ENCODE results near the gene RYK.
A peak's percentile ranks its signal among the peaks of the same experiment; 100 is the strongest.

Gene RYK

DNA sequence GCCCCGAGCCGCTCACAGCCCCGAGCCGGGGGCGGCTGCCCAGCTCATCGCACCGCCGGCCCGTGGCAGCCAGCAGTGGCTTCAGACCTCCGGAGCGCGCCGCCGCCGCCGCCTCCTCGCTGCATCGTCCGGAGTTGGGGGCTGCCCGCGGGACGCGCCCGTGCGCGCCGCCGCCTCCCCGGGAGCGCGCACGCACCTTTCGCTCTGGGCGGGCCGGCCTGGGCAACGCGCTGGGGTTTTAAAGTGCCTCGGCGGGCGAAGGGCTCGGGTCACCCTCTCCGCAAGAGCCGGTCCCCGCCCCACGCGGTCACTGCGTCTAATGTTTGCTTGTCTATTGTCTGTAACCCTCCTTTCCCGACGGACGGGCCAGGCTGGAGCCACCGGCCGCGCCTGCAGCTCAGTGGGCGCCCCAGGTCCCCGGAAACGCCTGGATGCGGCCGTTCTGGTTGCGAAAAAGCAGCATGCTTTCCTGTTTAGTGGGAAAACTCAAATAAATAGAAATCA is at the start of gene RYK:
Gene RYK, minus strand, starts transcription at position 143 of the 504 bp plus-strand sequence. CDS start 205 bp downstream, outside the sequence.
- Histone ChIP-seq H3K4me3 (peak within 1 kb of the TSS; percentile 73 to 95 (median 84)), H4K20me1 (peaks cover 31 to 75% (median 43%) of the 10 kb centered on the region in 11 experiments), H3K9me3 (replicated peaks in 1 of 11) (no peaks in the 10 kb centered on the region), H3K27me3 (peaks cover 0 to 71% (median 64%) of the 10 kb centered on the region in 11 experiments; a peak in 19 of 22 replicates), H3K36me3 (peaks cover 0 to under 1% (median 0%) of the 10 kb centered on the region in 11 experiments; a peak in 2 of 22 replicates), H3K27ac (peak within 1 kb of the TSS; percentile 53 to 85 (median 71)), H3K9ac (peak within 1 kb of the TSS; percentile 71 to 94 (median 84)), H3K4me2 (peak within 1 kb of the TSS; percentile 91 to 100 (median 97)), H3K4me1 (peaks cover 48 to 81% (median 56%) of the 10 kb centered on the region in 10 experiments)
- no peak for TF ChIP-seq Cebpa-rat (IDR thresholded peaks at IDR 0.05)

DNA sequence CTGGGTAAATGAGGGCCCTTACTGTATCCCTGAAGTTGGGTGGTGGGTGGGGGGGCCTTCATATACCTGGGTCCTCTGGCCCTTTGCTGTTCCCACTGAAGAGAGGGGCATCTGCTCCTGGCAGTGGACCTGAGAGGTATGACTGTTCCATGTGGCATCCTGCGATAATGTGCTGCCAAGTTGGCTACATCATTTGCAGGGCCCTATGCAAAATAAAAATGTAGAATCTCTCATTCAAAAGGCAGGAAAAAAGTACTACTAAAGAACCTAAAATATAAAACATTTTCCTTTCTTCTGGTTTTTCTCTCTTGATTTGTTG is 49.2 kb upstream of the RYK start:
- Histone ChIP-seq H3K36me3 (no peaks in the 10 kb centered on the region), H4K20me1 (no peaks in the 10 kb centered on the region), H3K27me3 (0 out of 22 replicates have a peak, but pooled peaks cover 0 to 3% (median 0%) of the 10 kb centered on the region in 11 experiments), H3K4me2 (no peak overlapping the region), H3K9ac (no peak overlapping the region), H3K4me3 (no peak overlapping the region), H3K27ac (no peak overlapping the region), H3K4me1 (peaks cover 0 to 7% (median 0%) of the 10 kb centered on the region in 10 experiments; a peak in 5 of 20 replicates), H3K9me3 (replicated peaks in 1 of 11) (peaks cover 5 to 14% (median 7%) of the 10 kb centered on the region in 11 experiments; a peak in 21 of 22 replicates)
- no peak for TF ChIP-seq Cebpa-rat (IDR thresholded peaks at IDR 0.05)

DNA sequence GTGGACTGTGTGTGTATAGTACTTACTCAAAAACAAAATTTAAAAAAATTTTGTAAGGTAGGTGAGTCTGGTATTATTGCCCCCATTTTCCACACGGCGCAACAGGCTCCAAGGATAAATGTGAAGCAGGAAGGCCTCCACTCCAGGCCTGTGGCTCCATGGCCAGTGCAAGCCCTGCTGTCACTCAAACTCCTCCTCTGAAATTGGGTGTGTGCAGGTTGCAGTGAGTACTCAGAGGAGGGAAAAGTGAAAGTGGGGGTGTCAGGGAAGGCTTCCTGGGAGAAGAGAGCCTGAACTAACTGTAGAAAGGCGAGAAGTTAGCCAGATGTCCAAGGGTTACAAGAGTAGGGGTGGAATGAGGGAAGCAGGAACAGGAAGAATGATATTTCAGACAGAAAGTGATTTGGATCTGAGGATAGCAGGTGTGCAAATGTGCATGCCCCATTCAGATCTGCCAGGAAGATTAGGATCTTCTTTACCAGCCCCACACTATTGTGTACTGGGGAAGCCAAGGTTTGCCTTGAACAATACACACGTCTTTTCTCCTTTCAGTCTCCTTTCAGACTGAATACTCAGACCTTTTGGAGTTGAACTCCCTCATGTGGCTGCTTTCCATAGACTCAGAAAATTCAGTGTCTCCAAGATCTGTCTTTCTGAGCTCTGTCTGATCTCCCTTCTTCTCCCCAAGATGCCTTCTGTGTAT is 48.7 kb upstream of the RYK start:
- Histone ChIP-seq H3K4me1 (peaks cover 3 to 12% (median 4%) of the 10 kb centered on the region in 10 experiments; a peak in 19 of 20 replicates), H3K27ac (no peak overlapping the region), H3K9me3 (replicated peaks in 1 of 11) (peaks cover 5 to 14% (median 7%) of the 10 kb centered on the region in 11 experiments; a peak in 21 of 22 replicates), H4K20me1 (no peaks in the 10 kb centered on the region), H3K4me2 (peak overlapping the region in 1 of 11 experiments; percentile 8; a peak in 1 of 22 replicates), H3K4me3 (no peak overlapping the region), H3K27me3 (0 out of 22 replicates have a peak, but pooled peaks cover 0 to 3% (median 0%) of the 10 kb centered on the region in 11 experiments), H3K36me3 (no peaks in the 10 kb centered on the region), H3K9ac (no peak overlapping the region)
- TF ChIP-seq Cebpa-rat (IDR thresholded peaks at IDR 0.05), result no peak

DNA sequence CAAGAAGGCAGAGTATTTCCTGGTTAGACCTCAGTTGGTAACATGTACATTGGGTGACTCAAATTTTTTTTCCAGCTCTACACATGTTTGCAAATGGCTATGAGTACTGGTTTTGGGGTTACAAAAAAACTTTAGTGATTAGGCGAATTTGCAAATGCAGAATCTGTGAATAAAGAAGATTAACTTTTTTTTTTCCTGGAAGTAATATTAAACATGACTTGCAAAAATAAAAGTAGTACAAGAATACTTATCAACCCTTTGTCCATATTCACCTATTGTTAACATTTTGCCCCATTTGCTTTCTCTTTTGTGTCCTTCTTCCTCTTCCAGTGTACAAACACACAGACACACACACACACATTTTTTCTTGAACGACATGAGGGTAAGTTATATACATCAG is 47.6 kb upstream of the RYK start:
- Histone ChIP-seq H3K36me3 (no peaks in the 10 kb centered on the region), H4K20me1 (no peaks in the 10 kb centered on the region), H3K4me3 (no peak overlapping the region), H3K27me3 (0 out of 22 replicates have a peak, but pooled peaks cover 0 to 3% (median 0%) of the 10 kb centered on the region in 11 experiments), H3K27ac (no peak overlapping the region), H3K4me1 (peaks cover 8 to 23% (median 9%) of the 10 kb centered on the region in 10 experiments; a peak in 19 of 20 replicates), H3K9me3 (replicated peaks in 1 of 11) (peaks cover 5 to 14% (median 7%) of the 10 kb centered on the region in 11 experiments; a peak in 21 of 22 replicates), H3K4me2 (no peak overlapping the region), H3K9ac (no peak overlapping the region)
- TF ChIP-seq Cebpa-rat (IDR thresholded peaks at IDR 0.05), result no peak

DNA sequence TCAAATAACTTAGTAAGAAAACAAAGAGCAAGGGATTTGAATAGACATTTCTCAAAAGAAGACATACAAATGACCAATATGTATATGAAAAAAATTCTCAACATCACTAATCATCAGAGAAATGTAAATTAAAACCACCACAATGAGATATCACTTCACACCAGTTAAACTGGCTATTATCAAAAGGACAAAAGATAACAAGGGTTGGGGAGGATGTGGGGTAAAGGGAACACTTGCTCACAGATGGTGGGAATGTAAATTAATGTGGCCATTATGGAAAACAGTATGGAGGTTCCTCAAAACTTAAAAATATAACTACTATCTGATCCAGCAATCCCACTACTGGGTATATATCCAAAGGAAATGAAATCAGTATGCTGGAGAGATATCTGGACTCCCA is 46.0 kb upstream of the RYK start:
- H3K9ac ChIP-seq, result no peak overlapping the region
- H4K20me1 ChIP-seq, result no peaks in the 10 kb centered on the region
- H3K27me3 ChIP-seq, result 0 out of 22 replicates have a peak, but pooled peaks cover 0 to 3% (median 0%) of the 10 kb centered on the region in 11 experiments
- peaks cover 8 to 31% (median 9%) of the 10 kb centered on the region in 10 experiments; a peak in 19 of 20 replicates for H3K4me1 ChIP-seq
- no peak overlapping the region for H3K4me3 ChIP-seq
- no peak overlapping the region for H3K27ac ChIP-seq
- no peak overlapping the region for H3K4me2 ChIP-seq
- H3K36me3 ChIP-seq, result no peaks in the 10 kb centered on the region
- TF ChIP-seq Cebpa-rat (IDR thresholded peaks at IDR 0.05), result no peak
- H3K9me3 ChIP-seq (replicated peaks in 1 of 11), result peaks cover 5 to 14% (median 7%) of the 10 kb centered on the region in 11 experiments; a peak in 21 of 22 replicates

DNA sequence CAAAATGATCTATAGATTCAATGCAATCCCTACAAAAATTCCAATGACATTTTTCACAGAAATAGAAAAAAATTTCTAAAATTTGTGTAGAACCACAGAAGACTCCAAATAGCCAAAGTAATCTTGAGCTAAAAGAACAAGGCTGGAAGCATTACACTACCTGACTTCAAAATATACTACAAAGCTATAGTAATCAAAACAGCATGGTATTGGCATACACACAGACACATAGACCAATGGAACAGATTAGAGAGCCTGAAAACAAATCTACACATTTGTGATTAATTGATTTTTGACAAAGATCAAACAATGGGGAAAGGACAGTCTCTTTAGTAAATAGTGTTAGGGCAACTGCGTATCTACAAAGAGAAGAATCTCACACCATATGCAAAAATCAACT is 45.3 kb upstream of the RYK start:
- H3K9me3 ChIP-seq (replicated peaks in 1 of 11), result peaks cover 5 to 14% (median 7%) of the 10 kb centered on the region in 11 experiments; a peak in 21 of 22 replicates
- peaks cover 8 to 38% (median 9%) of the 10 kb centered on the region in 10 experiments; a peak in 19 of 20 replicates for H3K4me1 ChIP-seq
- no peaks in the 10 kb centered on the region for H3K36me3 ChIP-seq
- no peak overlapping the region for H3K27ac ChIP-seq
- no peak for TF ChIP-seq Cebpa-rat (IDR thresholded peaks at IDR 0.05)
- 0 out of 22 replicates have a peak, but pooled peaks cover 0 to 3% (median 0%) of the 10 kb centered on the region in 11 experiments for H3K27me3 ChIP-seq
- H3K9ac ChIP-seq, result no peak overlapping the region
- no peak overlapping the region for H3K4me3 ChIP-seq
- no peak overlapping the region for H3K4me2 ChIP-seq
- H4K20me1 ChIP-seq, result no peaks in the 10 kb centered on the region

DNA sequence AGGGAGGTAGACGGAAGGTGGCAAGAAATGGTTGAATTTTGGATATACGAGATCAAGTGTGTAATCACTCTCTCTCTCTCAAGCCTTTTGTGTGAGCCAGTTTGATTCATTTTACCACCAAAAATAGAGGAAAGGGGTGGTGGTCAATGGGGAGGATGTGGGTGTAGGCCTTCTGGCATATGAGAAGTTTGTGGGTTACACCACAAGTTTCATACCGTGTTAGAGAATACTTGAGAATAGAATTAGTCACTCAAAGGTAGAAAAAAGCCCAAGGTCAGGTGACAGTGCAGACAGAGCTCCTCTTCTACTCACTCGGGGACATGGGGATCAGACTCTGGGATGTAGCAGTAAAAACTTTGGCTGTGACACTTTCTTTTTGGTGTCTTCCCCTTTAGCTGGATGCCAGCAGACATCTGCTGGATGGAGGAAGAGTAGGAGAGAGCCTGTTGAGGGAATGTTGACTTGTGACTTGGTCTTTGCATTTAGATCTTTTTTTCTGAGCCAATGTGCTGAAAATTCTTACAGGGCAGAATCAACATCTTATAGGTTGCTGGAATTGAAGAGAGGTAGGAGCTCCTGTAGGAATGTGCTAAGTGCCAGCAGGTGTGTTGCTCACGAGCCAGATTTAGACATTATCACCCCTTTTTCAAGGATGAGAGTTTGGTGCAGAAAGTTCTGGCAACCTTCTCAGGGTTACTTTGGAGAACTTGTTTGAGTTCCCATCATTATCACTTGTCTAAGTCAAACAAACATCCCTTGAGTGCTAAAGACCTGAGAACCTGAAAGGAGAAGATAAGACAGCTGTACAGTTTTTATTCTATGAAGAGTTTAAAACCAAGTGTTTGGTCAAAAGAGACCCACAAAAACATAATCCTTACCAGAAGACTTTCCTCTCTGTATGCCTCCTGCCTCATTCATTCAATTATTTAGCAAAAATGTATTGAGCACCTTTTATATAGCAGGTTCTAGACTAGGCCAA is 43.9 kb upstream of the RYK start:
- Histone ChIP-seq H3K4me2 (peak overlapping the region; percentile 1 to 76 (median 41); a peak in 17 of 22 replicates), H4K20me1 (no peaks in the 10 kb centered on the region), H3K36me3 (no peaks in the 10 kb centered on the region), H3K9me3 (replicated peaks in 1 of 11) (peaks cover 5 to 14% (median 7%) of the 10 kb centered on the region in 11 experiments; a peak in 21 of 22 replicates), H3K4me1 (peaks cover 8 to 39% (median 9%) of the 10 kb centered on the region in 10 experiments; a peak in 19 of 20 replicates), H3K9ac (no peak overlapping the region), H3K4me3 (no peak overlapping the region), H3K27ac (no peak overlapping the region), H3K27me3 (0 out of 22 replicates have a peak, but pooled peaks cover 0 to 3% (median 0%) of the 10 kb centered on the region in 11 experiments)
- no peak for TF ChIP-seq Cebpa-rat (IDR thresholded peaks at IDR 0.05)

Data from BLaER1 treated with 17β-estradiol and CSF1 and Interleukin-3, amounts not matched to agents 10 nM and 100 nM (cell line).